IMR-90 (cell line): ENCODE data around the gene UAP1. TPM values are rescaled to one million over a fixed set of nuclear protein-coding genes. Genes with fewer than 3 reads are reported as not detected.

Experiments used
- ATAC-seq: fragments of 200-7000 bp; cut with Tn5 transposase; 2 replicates; pipeline ENCODE4 v1.9.1; 2020; ENCODE audit warnings: low read depth, mild to moderate bottlenecking, moderate library complexity
- BruUV-seq: library from RNA; stranded (reverse); fragments of 400-500 nt; replicated peaks from 2 replicates; lab custom pipeline; 2021; lab: Mats Ljungman, UMichigan
- CTCF ChIA-PET: fragments of 300-600 bp; formaldehyde crosslinking; extraction: SDS; loops from one replicate; lab custom pipeline; 2021; ENCODE audit warnings: antibody characterized with exemption; lab: Yijun Ruan, JAX
- POLR2A ChIA-PET: fragments of 300-600 bp; sonication (Branson Sonifier 250); formaldehyde crosslinking; loops from one replicate; lab custom pipeline; 2022; ENCODE audit warnings: antibody characterized with exemption; ENCODE audit not compliant: unreplicated experiment; lab: Charles Lee
- DNase-seq: peaks from one replicate; pipeline ENCODE4 v3.0.0; 2013
- H2AFZ ChIP-seq: replicated peaks from 2 replicates; pipeline ENCODE3; 2013; ENCODE audit warnings: low read length, mild to moderate bottlenecking; ENCODE audit not compliant: poor library complexity
- H2AK5ac ChIP-seq: 2 replicates; pipeline ENCODE4 v1.6.1; 2013; ENCODE audit warnings: low read depth, low read length, inconsistent platforms
- H2AK9ac ChIP-seq: replicated peaks from 2 replicates; pipeline ENCODE3; 2013; ENCODE audit warnings: mild to moderate bottlenecking, low read depth, low read length, moderate library complexity; ENCODE audit not compliant: poor library complexity
- H2BK120ac ChIP-seq: 2 replicates; pipeline ENCODE4 v1.6.1; 2013; ENCODE audit warnings: low read depth, low read length, inconsistent platforms
- H2BK15ac ChIP-seq: 3 replicates; pipeline ENCODE4 v1.6.1; 2013; ENCODE audit warnings: low read depth, low read length, inconsistent platforms
- H2BK20ac ChIP-seq: 2 replicates; pipeline ENCODE4 v1.6.1; 2013; ENCODE audit warnings: low read depth, mild to moderate bottlenecking, inconsistent platforms, low read length, moderate library complexity
- H2BK5ac ChIP-seq: 2 replicates; pipeline ENCODE4 v1.6.1; 2013; ENCODE audit warnings: mild to moderate bottlenecking, low read depth, low read length, inconsistent platforms; ENCODE audit not compliant: poor library complexity, severe bottlenecking
- H3K14ac ChIP-seq: replicated peaks from 2 replicates; pipeline ENCODE4 v1.6.1; 2013; ENCODE audit warnings: low read depth, low read length, inconsistent platforms
- H3K18ac ChIP-seq: 2 replicates; pipeline ENCODE4 v1.6.1; 2013; ENCODE audit warnings: low read depth, low read length, control low read depth
- H3K23ac ChIP-seq: 2 replicates; pipeline ENCODE4 v1.6.1; 2013; ENCODE audit warnings: low read depth, low read length, inconsistent platforms
- H3K27ac ChIP-seq: 2 replicates; pipeline ENCODE4 v1.5.1; 2013; ENCODE audit warnings: mild to moderate bottlenecking, control low read depth, low read length; ENCODE audit not compliant: insufficient read depth
- H3K27me3 ChIP-seq: 2 replicates; pipeline ENCODE4 v1.6.1; 2013; ENCODE audit warnings: low read length; ENCODE audit not compliant: control insufficient read depth, insufficient read depth
- H3K36me3 ChIP-seq: 2 replicates; pipeline ENCODE4 v1.6.1; 2013; ENCODE audit warnings: low read length, mixed read lengths; ENCODE audit not compliant: control insufficient read depth, insufficient read depth
- H3K4ac ChIP-seq: 2 replicates; pipeline ENCODE4 v1.6.1; 2013; ENCODE audit warnings: low read depth, low read length, inconsistent platforms
- H3K4me1 ChIP-seq: 2 replicates; pipeline ENCODE4 v1.6.1; 2013; ENCODE audit warnings: low read length, mixed read lengths; ENCODE audit not compliant: control insufficient read depth, insufficient read depth
- H3K4me2 ChIP-seq: 2 replicates; pipeline ENCODE4 v1.6.1; 2013; ENCODE audit warnings: low read depth, mild to moderate bottlenecking, control low read depth, low read length, moderate library complexity
- H3K4me3 ChIP-seq: 2 replicates; pipeline ENCODE4 v1.5.1; 2013; ENCODE audit warnings: low read depth, mild to moderate bottlenecking, control low read depth, low read length, moderate library complexity; ENCODE audit not compliant: insufficient read depth
- H3K56ac ChIP-seq: 2 replicates; pipeline ENCODE4 v1.6.1; 2013; ENCODE audit warnings: low read length, inconsistent platforms; ENCODE audit not compliant: insufficient read depth; ENCODE audit errors: extremely low read depth
- H3K79me1 ChIP-seq, 2 experiments: 2 replicates each; pipeline ENCODE4 v1.6.1; 2013; ENCODE audit warnings: low read length in 2 of 2, inconsistent platforms in 1 of 2, low read depth in 1 of 2
- H3K9ac ChIP-seq: 2 replicates; pipeline ENCODE4 v1.6.1; 2013; ENCODE audit warnings: low read depth, low read length, control low read depth
- H3K9me1 ChIP-seq: 2 replicates; pipeline ENCODE4 v1.6.1; 2013; ENCODE audit warnings: low read length, inconsistent platforms; ENCODE audit not compliant: insufficient read depth
- H3K9me3 ChIP-seq: 2 replicates; pipeline ENCODE4 v1.6.1; 2013; ENCODE audit warnings: low read length; ENCODE audit not compliant: control insufficient read depth, insufficient read depth
- H4K20me1 ChIP-seq: 2 replicates; pipeline ENCODE4 v1.6.1; 2013; ENCODE audit warnings: low read length, inconsistent platforms; ENCODE audit not compliant: insufficient read depth
- H4K5ac ChIP-seq: 2 replicates; pipeline ENCODE4 v1.6.1; 2013; ENCODE audit warnings: mild to moderate bottlenecking, low read depth, low read length, control low read depth
- H4K8ac ChIP-seq, 2 experiments: 2 replicates each; pipeline ENCODE4 v1.6.1; 2013; ENCODE audit warnings: low read depth in 2 of 2, low read length in 2 of 2, control low read depth in 1 of 2, inconsistent platforms in 1 of 2
- H4K91ac ChIP-seq: 2 replicates; pipeline ENCODE4 v1.6.1; 2013; ENCODE audit warnings: low read depth, low read length, inconsistent platforms; ENCODE audit not compliant: insufficient read depth
- NFE2L2 ChIP-seq: fragments of 150-350 bp; IDR thresholded peaks from 2 replicates; pipeline ENCODE4 v1.6.1; 2016; ENCODE audit warnings: low read depth, mild to moderate bottlenecking, low read length
- WGBS, 2 experiments: methylation state at CpG; one replicate each; pipeline versions ENCODE4 v1.1.5 to v1.1.7; 2013; ENCODE audit warnings: missing lambda C conversion rate in 2 of 2; ENCODE audit not compliant: insufficient read length in 1 of 2; ENCODE audit errors: extremely low coverage in 2 of 2; 5-methylcytosine and 5-hydroxymethylcytosine counted together
- dilution Hi-C: fragments of 300-500 bp; cut with HindIII; formaldehyde crosslinking; loops from one replicate; pipeline ENCODE4 v1.14.3; 2018; ENCODE audit warnings: low sequenced_read_pairs; ENCODE audit not compliant: unreplicated experiment
- in situ Hi-C: fragments of 300-500 bp; cut with MboI; formaldehyde crosslinking; loops from 3 replicates; pipeline ENCODE4 v1.14.3; 2019; ENCODE audit warnings: low sequenced_read_pairs, inconsistent platforms, mixed read lengths
- intact Hi-C: fragments of 100-400 bp; cut with micrococcal nuclease; formaldehyde crosslinking; loops from 2 replicates; pipeline ENCODE4 v1.10.0; 2022
- polyA plus RNA-seq, 3 experiments: library from polyadenylated mRNA; depleted of rRNA; stranded (reverse); fragments of >200 nt; gene quantifications; 2 replicates each; pipeline ENCODE4 v1.2.3, GENCODE V29; 2012; ENCODE audit warnings: low replicate concordance in 1 of 3
- total RNA-seq: library from RNA; depleted of rRNA; stranded (reverse); fragments of >200 nt; gene quantifications from 2 replicates; pipeline ENCODE4 v1.2.3, GENCODE V29; 2012

UAP1 gene
- total and polyA plus RNA-seq, 2 of the 4 experiments (the other 2 are of a cell fraction), result 93.4 to 196 TPM

- peaks cover 21% of the 10 kb centered on the region for H4K20me1 ChIP-seq
- no peak overlapping the region for H3K4me2 ChIP-seq
These were observed 11.6 kb downstream of the UAP1 start for GRCh38 chr1:162573136-162573535.

More at GRCh38 chr1:162573136-162573535, 11.6 kb downstream of the UAP1 start:
- Histone ChIP-seq H3K79me1 (peaks cover 24 to 63% of the 10 kb centered on the region in 2 experiments), H3K14ac (no peak overlapping the region), H3K9me3 (no peaks in the 10 kb centered on the region), H2BK120ac (no peak overlapping the region), H2AFZ (no peak overlapping the region), H4K8ac (no peak overlapping the region), H3K18ac (no peak overlapping the region), H2BK20ac (no peak overlapping the region), H3K27ac (no peak overlapping the region), H2BK5ac (no peak overlapping the region), H2AK5ac (no peak overlapping the region), H3K4me3 (no peak overlapping the region), H3K4ac (no peak overlapping the region), H3K4me1 (peaks cover 1% of the 10 kb centered on the region), H2AK9ac (no peak overlapping the region), H4K5ac (no peak overlapping the region; the same call in 1 of the 2 replicates), H3K9ac (no peak overlapping the region), H3K36me3 (peaks cover 17% of the 10 kb centered on the region), H3K9me1 (0 out of 2 replicates have a peak, but pooled peaks cover 3% of the 10 kb centered on the region), H4K91ac (no peak overlapping the region), H3K56ac (no peak overlapping the region), H2BK15ac (no peak overlapping the region), H3K23ac (no peak overlapping the region), H3K27me3 (no peaks in the 10 kb centered on the region)
- ATAC-seq (no peak), DNase-seq (no peak)
- BruUV-seq, result no TSS peak
- CTCF ChIA-PET, result interaction anchor here (1.6 kb wide), 1 partner anchor 44 kb away, joined by 7 read pairs; no protein-coding TSS in a partner anchor
- no peak for TF ChIP-seq NFE2L2
- WGBS, 2 experiments, result no CpG with 5 or more reads among the region's 1 CpG
- intact Hi-C loops (no loop called here), dilution Hi-C loops (no loop called here), in situ Hi-C loops (no loop called here)
- POLR2A ChIA-PET, result no interaction called here
